HepG2 (cell line): Measurements from ENCODE around the gene ANTKMT. TPM values are rescaled to one million over a fixed set of nuclear protein-coding genes. Genes with fewer than 3 reads are reported as not detected.

Source experiments
- ASH2L ChIP-seq: fragments of 300-600, 200-600 bp; sonication (generic); IDR thresholded peaks from 2 replicates; pipeline ENCODE4 v1.7.0; 2017; ENCODE audit warnings: low read depth, mild to moderate bottlenecking, moderate library complexity, mixed read lengths, low read length; ENCODE audit not compliant: insufficient read length
- CEBPZ ChIP-seq: IDR thresholded peaks from 2 replicates; pipeline ENCODE4 v1.6.1; 2012; ENCODE audit warnings: low read length, improper control_type of control experiment
- FOXJ3 ChIP-seq: sonication (generic); formaldehyde crosslinking; IDR thresholded peaks from 2 replicates; pipeline ENCODE4 v1.4.0; 2020; ENCODE audit warnings: missing genetic modification reagents, mild to moderate bottlenecking, borderline replicate concordance
- GATA4 ChIP-seq: sonication (generic); IDR thresholded peaks from 2 replicates; pipeline ENCODE4 v1.6.1; 2016; ENCODE audit warnings: antibody characterized with exemption, low read depth, borderline replicate concordance
- GZF1 ChIP-seq: sonication (generic); formaldehyde crosslinking; IDR thresholded peaks from 2 replicates; pipeline ENCODE4 v1.5.1; 2020; ENCODE audit warnings: mild to moderate bottlenecking, missing genetic modification reagents
- KLF12 ChIP-seq: sonication (generic); formaldehyde crosslinking; IDR thresholded peaks from 2 replicates; pipeline ENCODE4 v1.4.0; 2020; ENCODE audit warnings: missing genetic modification reagents, borderline replicate concordance
- KLF15 ChIP-seq: sonication (generic); formaldehyde crosslinking; IDR thresholded peaks from 2 replicates; pipeline ENCODE4 v1.8.1; 2023; ENCODE audit warnings: borderline replicate concordance, mild to moderate bottlenecking, inconsistent platforms, missing genetic modification reagents, mixed read lengths
- PHF5A ChIP-seq: IDR thresholded peaks from one replicate; pipeline ENCODE4 v1.6.1; 2018; ENCODE audit warnings: low read depth, missing genetic modification reagents; ENCODE audit not compliant: unreplicated experiment
- PRPF4 ChIP-seq: fragments of 200-400 bp; formaldehyde crosslinking; IDR thresholded peaks from 2 replicates; pipeline ENCODE4 v1.6.1; 2016; ENCODE audit warnings: low read length, low read depth; ENCODE audit not compliant: poor library complexity, severe bottlenecking
- PTBP1 ChIP-seq: fragments of 200-400 bp; formaldehyde crosslinking; IDR thresholded peaks from 2 replicates; pipeline ENCODE4 v1.6.1; 2018; ENCODE audit warnings: low read length, low read depth; ENCODE audit not compliant: poor library complexity, severe bottlenecking
- ZBTB1 ChIP-seq: sonication (generic); formaldehyde crosslinking; IDR thresholded peaks from 2 replicates; pipeline ENCODE4 v1.4.0; 2020; ENCODE audit warnings: missing genetic modification reagents, borderline replicate concordance
- ZBTB33 ChIP-seq: sonication (generic); formaldehyde crosslinking; IDR thresholded peaks from 2 replicates; pipeline ENCODE4 v1.4.0; 2020; ENCODE audit warnings: missing genetic modification reagents
- ZNF275 ChIP-seq: sonication (generic); formaldehyde crosslinking; IDR thresholded peaks from 2 replicates; pipeline ENCODE4 v1.8.0; 2022; ENCODE audit warnings: missing genetic modification reagents, mild to moderate bottlenecking, inconsistent platforms, borderline replicate concordance
- ZNF367 ChIP-seq: sonication (generic); formaldehyde crosslinking; IDR thresholded peaks from 2 replicates; pipeline ENCODE4 v1.4.0; 2020; ENCODE audit warnings: missing genetic modification reagents, borderline replicate concordance
- ZNF512 ChIP-seq: sonication (generic); formaldehyde crosslinking; IDR thresholded peaks from 2 replicates; pipeline ENCODE4 v1.4.0; 2020; ENCODE audit warnings: mild to moderate bottlenecking, missing genetic modification reagents
- ZNF564 ChIP-seq: sonication (generic); formaldehyde crosslinking; IDR thresholded peaks from 2 replicates; pipeline ENCODE4 v1.8.1; 2023; ENCODE audit warnings: mild to moderate bottlenecking, missing genetic modification reagents
- ZNF639 ChIP-seq: conservative IDR thresholded peaks from 2 replicates; pipeline ENCODE4 v1.6.1; 2018; ENCODE audit warnings: missing genetic modification reagents
- ZNF709 ChIP-seq: sonication (generic); formaldehyde crosslinking; IDR thresholded peaks from 2 replicates; pipeline ENCODE4 v1.5.0; 2020; ENCODE audit warnings: mild to moderate bottlenecking, missing genetic modification reagents
- polyA plus RNA-seq, 8 experiments: library from polyadenylated mRNA; depleted of rRNA in 3 of 8; stranded (reverse) in 7 of 8; unstranded in 1 of 8; fragments of >200 nt; fragmentation: Illumina TruSeq in 4 of 8; extraction: Trizol in 4 of 8; gene quantifications; 2 replicates each; pipeline versions ENCODE4 v1.2.1 to v1.2.3, GENCODE V29; 2011 to 2016; ENCODE audit warnings: low read depth in 4 of 8, missing spikeins in 1 of 8, mixed read lengths in 1 of 8; ENCODE audit not compliant: insufficient read depth in 1 of 8
- total RNA-seq, 5 experiments: library from RNA; depleted of rRNA; stranded (reverse); fragments of >200 nt; fragmentation: Illumina TruSeq; extraction: Trizol; gene quantifications; 2 replicates each; pipeline ENCODE4 v1.2.3, GENCODE V29; 2016; ENCODE audit warnings: low read depth in 1 of 5

Gene ANTKMT
- total and polyA plus RNA-seq, 2 of the 13 experiments (the other 11 are each of a cell fraction or from before 2014, with no cell fraction given) = 7.5 to 47.8 TPM

GRCh38 chr16:700684-701584, 20.0 kb upstream of the ANTKMT start (continued):
- no peak for TF ChIP-seq PHF5A
- TF ChIP-seq ZNF564 = 0 out of 2 replicates have a peak, but pooled peaks have one; percentile 47
- no peak for TF ChIP-seq ZNF275 (CRISPR knock-in tag)
- no peak for TF ChIP-seq KLF15 (CRISPR knock-in tag)
- no peak for TF ChIP-seq PRPF4
- no peak for TF ChIP-seq FOXJ3
- no peak for TF ChIP-seq ASH2L
- TF ChIP-seq CEBPZ = no peak
- no peak for TF ChIP-seq PTBP1
- peak; percentile 50; the same call in 1 of the 2 replicates for TF ChIP-seq ZNF639 (CRISPR knock-in tag)
- TF ChIP-seq ZBTB1 (CRISPR knock-in tag) = no peak
- no peak for TF ChIP-seq GATA4
- TF ChIP-seq KLF12 (CRISPR knock-in tag) = peak; percentile 82
- peak; percentile 71 for TF ChIP-seq ZNF709 (CRISPR knock-in tag)
- no peak for TF ChIP-seq GZF1 (CRISPR knock-in tag)
- TF ChIP-seq ZNF367 (CRISPR knock-in tag) = peak; percentile 89; the same call in 1 of the 2 replicates
- no peak for TF ChIP-seq ZBTB33 (CRISPR knock-in tag)
- TF ChIP-seq ZNF512 (CRISPR knock-in tag) = no peak
